ENCODE results near the gene ACRBP. TPM values are rescaled to one million over a fixed set of nuclear protein-coding genes. Genes with fewer than 3 reads are reported as not detected.
A peak's percentile ranks its signal among the peaks of the same experiment; 100 is the strongest.

ACRBP gene
- total RNA-seq, 1 experiment from 2014 or later: 0.77 TPM

DNA sequence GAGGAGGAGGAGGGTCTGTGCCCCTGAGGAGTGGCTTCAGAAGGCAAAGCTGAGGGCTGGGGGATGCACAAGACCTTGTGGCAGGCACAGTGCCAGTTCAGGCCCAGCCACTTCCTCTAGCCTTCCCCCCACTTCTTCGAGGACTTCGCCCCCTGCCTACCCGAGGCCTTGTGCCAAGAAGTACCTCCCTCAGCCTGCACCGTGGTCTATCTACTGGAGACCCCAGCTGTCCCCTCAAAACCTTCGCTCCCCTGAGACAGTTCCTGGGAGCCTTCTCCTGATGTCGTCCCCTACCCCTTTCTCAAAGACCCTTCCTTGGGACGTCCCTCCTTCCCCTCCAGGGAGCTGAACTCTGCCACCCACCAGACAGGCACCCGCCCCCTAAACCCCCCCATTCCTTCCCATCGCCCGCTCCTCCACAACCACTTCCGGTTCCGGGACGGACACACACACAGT lies 41.3 kb upstream of the ACRBP start:
- CTCF ChIA-PET: interaction anchor here (0.6 to 0.7 kb wide), 2 partner anchors 83 to 252 kb away, joined by 3 to 12 read pairs; no protein-coding TSS in a partner anchor
- BruUV-seq (replicated peaks): TSS peak; percentile 47
- Histone ChIP-seq H3K27me3 (ENCODE audit: low read length) (no peaks in the 10 kb centered on the region), H3K4me1 (ENCODE audit: insufficient read depth, low read length) (peaks cover 13% of the 10 kb centered on the region; the same call in 1 of the 2 replicates), H3K9ac (ENCODE audit: low read length) (peak overlapping the region; percentile 97), H3K36me3 (ENCODE audit: low read depth, low read length) (peaks cover 8% of the 10 kb centered on the region), H4K20me1 (ENCODE audit: low read length) (no peaks in the 10 kb centered on the region), H3K27ac (ENCODE audit: low read length) (peak overlapping the region; percentile 83), H3F3A (ENCODE audit: low read length, unreplicated experiment) (no peaks in the 10 kb centered on the region), H3K9me3 (ENCODE audit: low read length) (no peaks in the 10 kb centered on the region), H3K79me2 (ENCODE audit: low read length) (peaks cover 67% of the 10 kb centered on the region), H3K4me2 (ENCODE audit: low read length) (peak overlapping the region; percentile 99), H3K9me2 (replicated peaks; ENCODE audit: low read length) (no peaks in the 10 kb centered on the region), H2AFZ (ENCODE audit: low read length) (peak overlapping the region; percentile 72), H3K4me3 (ENCODE audit: low read length) (peak overlapping the region; percentile 72)
- intact Hi-C loops (cut with micrococcal nuclease): no loop called here
- POLR2A ChIA-PET (ENCODE audit: unreplicated experiment): interaction anchor here (0.6 to 1.0 kb wide), 3 partner anchors 9 to 64 kb away, joined by 3 to 13 read pairs (median 10); partner anchors contain the start of gene COPS7A
- TF ChIP-seq EZH2 (IDR thresholded peaks at IDR 0.05; ENCODE audit: low read length, unreplicated experiment) (no peak), EZH2phosphoT487 (IDR thresholded peaks at IDR 0.05; ENCODE audit: borderline replicate concordance, low read length) (no peak)
- TF ChIP-seq, protein P1, sequence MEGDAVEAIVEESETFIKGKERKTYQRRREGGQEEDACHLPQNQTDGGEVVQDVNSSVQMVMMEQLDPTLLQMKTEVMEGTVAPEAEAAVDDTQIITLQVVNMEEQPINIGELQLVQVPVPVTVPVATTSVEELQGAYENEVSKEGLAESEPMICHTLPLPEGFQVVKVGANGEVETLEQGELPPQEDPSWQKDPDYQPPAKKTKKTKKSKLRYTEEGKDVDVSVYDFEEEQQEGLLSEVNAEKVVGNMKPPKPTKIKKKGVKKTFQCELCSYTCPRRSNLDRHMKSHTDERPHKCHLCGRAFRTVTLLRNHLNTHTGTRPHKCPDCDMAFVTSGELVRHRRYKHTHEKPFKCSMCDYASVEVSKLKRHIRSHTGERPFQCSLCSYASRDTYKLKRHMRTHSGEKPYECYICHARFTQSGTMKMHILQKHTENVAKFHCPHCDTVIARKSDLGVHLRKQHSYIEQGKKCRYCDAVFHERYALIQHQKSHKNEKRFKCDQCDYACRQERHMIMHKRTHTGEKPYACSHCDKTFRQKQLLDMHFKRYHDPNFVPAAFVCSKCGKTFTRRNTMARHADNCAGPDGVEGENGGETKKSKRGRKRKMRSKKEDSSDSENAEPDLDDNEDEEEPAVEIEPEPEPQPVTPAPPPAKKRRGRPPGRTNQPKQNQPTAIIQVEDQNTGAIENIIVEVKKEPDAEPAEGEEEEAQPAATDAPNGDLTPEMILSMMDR (conservative IDR thresholded peaks at IDR 0.05; ENCODE audit: low read depth, low read length): no peak
- ATAC-seq: no peak; the same call in 1 of the 2 replicates
- no peak for DNase-seq

DNA sequence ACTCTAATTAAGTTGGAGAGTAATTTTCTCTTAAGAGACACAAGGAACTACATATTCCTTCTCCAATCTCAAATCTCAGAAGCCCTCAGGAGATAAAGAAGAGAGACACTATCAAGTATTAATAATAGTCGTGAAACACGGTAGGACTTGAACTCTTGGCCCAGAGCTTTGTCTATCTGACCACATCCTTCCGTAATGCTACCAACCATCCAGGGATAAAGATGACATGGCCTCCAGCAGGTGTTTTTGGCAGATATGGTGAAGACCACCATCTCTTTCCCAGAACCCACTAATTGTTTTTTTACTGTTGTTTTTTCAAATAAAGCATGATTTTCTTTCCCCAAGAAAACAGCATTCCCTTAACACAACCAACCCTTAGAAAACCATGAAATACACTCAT lies 38.6 kb upstream of the ACRBP start:
- Histone ChIP-seq H3F3A (ENCODE audit: low read length, unreplicated experiment) (no peaks in the 10 kb centered on the region), H3K4me3 (ENCODE audit: low read length) (no peak overlapping the region), H3K36me3 (ENCODE audit: low read depth, low read length) (peaks cover 8% of the 10 kb centered on the region), H3K9me2 (replicated peaks; ENCODE audit: low read length) (no peaks in the 10 kb centered on the region), H3K4me2 (ENCODE audit: low read length) (peak overlapping the region; percentile 19; the same call in 1 of the 2 replicates), H3K9me3 (ENCODE audit: low read length) (no peaks in the 10 kb centered on the region), H2AFZ (ENCODE audit: low read length) (no peak overlapping the region), H3K27me3 (ENCODE audit: low read length) (no peaks in the 10 kb centered on the region), H3K27ac (ENCODE audit: low read length) (no peak overlapping the region), H3K9ac (ENCODE audit: low read length) (no peak overlapping the region), H3K4me1 (ENCODE audit: insufficient read depth, low read length) (peaks cover 13% of the 10 kb centered on the region; the same call in 1 of the 2 replicates), H4K20me1 (ENCODE audit: low read length) (no peaks in the 10 kb centered on the region), H3K79me2 (ENCODE audit: low read length) (peaks cover 92% of the 10 kb centered on the region)
- DNase-seq (no peak), ATAC-seq (no peak)
- intact Hi-C loops (cut with micrococcal nuclease): no loop called here
- BruUV-seq (replicated peaks): no TSS peak
- ChIA-PET POLR2A (ENCODE audit: unreplicated experiment) (no interaction called here), CTCF (no interaction called here)
- TF ChIP-seq, protein P1 (conservative IDR thresholded peaks at IDR 0.05; ENCODE audit: low read depth, low read length): no peak
- TF ChIP-seq EZH2 (IDR thresholded peaks at IDR 0.05; ENCODE audit: low read length, unreplicated experiment) (no peak), EZH2phosphoT487 (IDR thresholded peaks at IDR 0.05; ENCODE audit: borderline replicate concordance, low read length) (no peak)

DNA sequence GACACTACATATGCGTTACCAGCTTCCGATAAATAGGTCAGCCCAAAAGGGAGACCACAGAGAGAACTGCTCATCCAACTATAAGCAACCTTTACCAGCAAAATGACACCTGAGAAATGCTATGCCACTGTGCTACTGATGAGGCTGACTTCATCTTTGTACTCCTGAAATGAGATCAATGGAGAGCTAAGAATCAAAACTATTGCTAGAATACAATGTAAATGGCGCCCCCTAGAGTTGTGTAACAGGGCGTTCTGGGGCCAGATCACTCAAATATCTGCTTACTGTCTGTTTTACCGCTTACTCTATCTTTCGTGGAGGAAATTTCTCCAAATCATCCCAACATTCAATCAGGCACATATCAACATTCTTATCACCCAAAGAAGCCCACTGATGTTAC lies 37.4 kb upstream of the ACRBP start:
- Histone ChIP-seq H3K4me2 (ENCODE audit: low read length) (no peak overlapping the region), H3F3A (ENCODE audit: low read length, unreplicated experiment) (no peaks in the 10 kb centered on the region), H4K20me1 (ENCODE audit: low read length) (no peaks in the 10 kb centered on the region), H3K27me3 (ENCODE audit: low read length) (no peaks in the 10 kb centered on the region), H3K9me2 (replicated peaks; ENCODE audit: low read length) (no peaks in the 10 kb centered on the region), H3K79me2 (ENCODE audit: low read length) (peaks cover 93% of the 10 kb centered on the region), H3K4me1 (ENCODE audit: insufficient read depth, low read length) (peaks cover 13% of the 10 kb centered on the region; the same call in 1 of the 2 replicates), H3K4me3 (ENCODE audit: low read length) (no peak overlapping the region), H3K27ac (ENCODE audit: low read length) (no peak overlapping the region), H3K36me3 (ENCODE audit: low read depth, low read length) (peaks cover 11% of the 10 kb centered on the region), H3K9me3 (ENCODE audit: low read length) (no peaks in the 10 kb centered on the region), H3K9ac (ENCODE audit: low read length) (no peak overlapping the region), H2AFZ (ENCODE audit: low read length) (no peak overlapping the region)
- no peak for TF ChIP-seq EZH2 (IDR thresholded peaks at IDR 0.05; ENCODE audit: low read length, unreplicated experiment)
- TF ChIP-seq EZH2phosphoT487 (IDR thresholded peaks at IDR 0.05; ENCODE audit: borderline replicate concordance, low read length): no peak
- TF ChIP-seq, protein P1 (conservative IDR thresholded peaks at IDR 0.05; ENCODE audit: low read depth, low read length): peak; percentile 69
- ChIA-PET CTCF (interaction anchor here (0.5 kb wide), 1 partner anchor 18 kb away, joined by 8 read pairs; no protein-coding TSS in a partner anchor), POLR2A (ENCODE audit: unreplicated experiment) (no interaction called here)
- ATAC-seq: no peak
- intact Hi-C loops (cut with micrococcal nuclease): no loop called here
- DNase-seq: peak; percentile 27
- no TSS peak for BruUV-seq (replicated peaks)

Measured in PC-3 (cell line).